IMR-90 (cell line): Measurements from ENCODE around the gene PTCH1. TPM values are rescaled to one million over a fixed set of nuclear protein-coding genes. Genes with fewer than 3 reads are reported as not detected.

Experiments
- ATAC-seq: fragments of 200-7000 bp; cut with Tn5 transposase; 2 replicates; pipeline ENCODE4 v1.9.1; 2020; ENCODE audit warnings: low read depth, mild to moderate bottlenecking, moderate library complexity
- BruUV-seq: library from RNA; stranded (reverse); fragments of 400-500 nt; replicated peaks from 2 replicates; lab custom pipeline; 2021; lab: Mats Ljungman, UMichigan
- CTCF ChIA-PET: fragments of 300-600 bp; formaldehyde crosslinking; extraction: SDS; loops from one replicate; lab custom pipeline; 2021; ENCODE audit warnings: antibody characterized with exemption; lab: Yijun Ruan, JAX
- POLR2A ChIA-PET: fragments of 300-600 bp; sonication (Branson Sonifier 250); formaldehyde crosslinking; loops from one replicate; lab custom pipeline; 2022; ENCODE audit warnings: antibody characterized with exemption; ENCODE audit not compliant: unreplicated experiment; lab: Charles Lee
- DNase-seq: peaks from one replicate; pipeline ENCODE4 v3.0.0; 2013
- H2AFZ ChIP-seq: replicated peaks from 2 replicates; pipeline ENCODE3; 2013; ENCODE audit warnings: low read length, mild to moderate bottlenecking; ENCODE audit not compliant: poor library complexity
- H2AK5ac ChIP-seq: 2 replicates; pipeline ENCODE4 v1.6.1; 2013; ENCODE audit warnings: low read depth, low read length, inconsistent platforms
- H2AK9ac ChIP-seq: replicated peaks from 2 replicates; pipeline ENCODE3; 2013; ENCODE audit warnings: mild to moderate bottlenecking, low read depth, low read length, moderate library complexity; ENCODE audit not compliant: poor library complexity
- H2BK120ac ChIP-seq: 2 replicates; pipeline ENCODE4 v1.6.1; 2013; ENCODE audit warnings: low read depth, low read length, inconsistent platforms
- H2BK15ac ChIP-seq: 3 replicates; pipeline ENCODE4 v1.6.1; 2013; ENCODE audit warnings: low read depth, low read length, inconsistent platforms
- H2BK20ac ChIP-seq: 2 replicates; pipeline ENCODE4 v1.6.1; 2013; ENCODE audit warnings: low read depth, mild to moderate bottlenecking, inconsistent platforms, low read length, moderate library complexity
- H2BK5ac ChIP-seq: 2 replicates; pipeline ENCODE4 v1.6.1; 2013; ENCODE audit warnings: mild to moderate bottlenecking, low read depth, low read length, inconsistent platforms; ENCODE audit not compliant: poor library complexity, severe bottlenecking
- H3K14ac ChIP-seq: replicated peaks from 2 replicates; pipeline ENCODE4 v1.6.1; 2013; ENCODE audit warnings: low read depth, low read length, inconsistent platforms
- H3K18ac ChIP-seq: 2 replicates; pipeline ENCODE4 v1.6.1; 2013; ENCODE audit warnings: low read depth, low read length, control low read depth
- H3K23ac ChIP-seq: 2 replicates; pipeline ENCODE4 v1.6.1; 2013; ENCODE audit warnings: low read depth, low read length, inconsistent platforms
- H3K27ac ChIP-seq: 2 replicates; pipeline ENCODE4 v1.5.1; 2013; ENCODE audit warnings: mild to moderate bottlenecking, control low read depth, low read length; ENCODE audit not compliant: insufficient read depth
- H3K27me3 ChIP-seq: 2 replicates; pipeline ENCODE4 v1.6.1; 2013; ENCODE audit warnings: low read length; ENCODE audit not compliant: control insufficient read depth, insufficient read depth
- H3K36me3 ChIP-seq: 2 replicates; pipeline ENCODE4 v1.6.1; 2013; ENCODE audit warnings: low read length, mixed read lengths; ENCODE audit not compliant: control insufficient read depth, insufficient read depth
- H3K4ac ChIP-seq: 2 replicates; pipeline ENCODE4 v1.6.1; 2013; ENCODE audit warnings: low read depth, low read length, inconsistent platforms
- H3K4me1 ChIP-seq: 2 replicates; pipeline ENCODE4 v1.6.1; 2013; ENCODE audit warnings: low read length, mixed read lengths; ENCODE audit not compliant: control insufficient read depth, insufficient read depth
- H3K4me2 ChIP-seq: 2 replicates; pipeline ENCODE4 v1.6.1; 2013; ENCODE audit warnings: low read depth, mild to moderate bottlenecking, control low read depth, low read length, moderate library complexity
- H3K4me3 ChIP-seq: 2 replicates; pipeline ENCODE4 v1.5.1; 2013; ENCODE audit warnings: low read depth, mild to moderate bottlenecking, control low read depth, low read length, moderate library complexity; ENCODE audit not compliant: insufficient read depth
- H3K56ac ChIP-seq: 2 replicates; pipeline ENCODE4 v1.6.1; 2013; ENCODE audit warnings: low read length, inconsistent platforms; ENCODE audit not compliant: insufficient read depth; ENCODE audit errors: extremely low read depth
- H3K79me1 ChIP-seq, 2 experiments: 2 replicates each; pipeline ENCODE4 v1.6.1; 2013; ENCODE audit warnings: low read length in 2 of 2, inconsistent platforms in 1 of 2, low read depth in 1 of 2
- H3K9ac ChIP-seq: 2 replicates; pipeline ENCODE4 v1.6.1; 2013; ENCODE audit warnings: low read depth, low read length, control low read depth
- H3K9me1 ChIP-seq: 2 replicates; pipeline ENCODE4 v1.6.1; 2013; ENCODE audit warnings: low read length, inconsistent platforms; ENCODE audit not compliant: insufficient read depth
- H3K9me3 ChIP-seq: 2 replicates; pipeline ENCODE4 v1.6.1; 2013; ENCODE audit warnings: low read length; ENCODE audit not compliant: control insufficient read depth, insufficient read depth
- H4K20me1 ChIP-seq: 2 replicates; pipeline ENCODE4 v1.6.1; 2013; ENCODE audit warnings: low read length, inconsistent platforms; ENCODE audit not compliant: insufficient read depth
- H4K5ac ChIP-seq: 2 replicates; pipeline ENCODE4 v1.6.1; 2013; ENCODE audit warnings: mild to moderate bottlenecking, low read depth, low read length, control low read depth
- H4K8ac ChIP-seq, 2 experiments: 2 replicates each; pipeline ENCODE4 v1.6.1; 2013; ENCODE audit warnings: low read depth in 2 of 2, low read length in 2 of 2, control low read depth in 1 of 2, inconsistent platforms in 1 of 2
- H4K91ac ChIP-seq: 2 replicates; pipeline ENCODE4 v1.6.1; 2013; ENCODE audit warnings: low read depth, low read length, inconsistent platforms; ENCODE audit not compliant: insufficient read depth
- BHLHE40 ChIP-seq: fragments of 150-350 bp; IDR thresholded peaks from 2 replicates; pipeline ENCODE4 v1.6.1; 2016; ENCODE audit warnings: mild to moderate bottlenecking, low read depth, low read length
- MAFK ChIP-seq: IDR thresholded peaks from 2 replicates; pipeline ENCODE4 v1.6.1; 2012; ENCODE audit warnings: low read depth, low read length, improper control_type of control experiment
- MAZ ChIP-seq: IDR thresholded peaks from 2 replicates; pipeline ENCODE4 v1.6.1; 2012; ENCODE audit warnings: low read depth, mild to moderate bottlenecking, low read length, improper control_type of control experiment, moderate library complexity, borderline replicate concordance
- POLR2A ChIP-seq: IDR thresholded peaks from 2 replicates; pipeline ENCODE4 v1.6.1; 2012; ENCODE audit warnings: mild to moderate bottlenecking, low read depth, low read length
- RAD21 ChIP-seq: IDR thresholded peaks from 2 replicates; pipeline ENCODE4 v1.6.1; 2012; ENCODE audit warnings: low read length, improper control_type of control experiment
- WGBS, 2 experiments: methylation state at CpG; one replicate each; pipeline versions ENCODE4 v1.1.5 to v1.1.7; 2013; ENCODE audit warnings: missing lambda C conversion rate in 2 of 2; ENCODE audit not compliant: insufficient read length in 1 of 2; ENCODE audit errors: extremely low coverage in 2 of 2; 5-methylcytosine and 5-hydroxymethylcytosine counted together
- dilution Hi-C: fragments of 300-500 bp; cut with HindIII; formaldehyde crosslinking; loops from one replicate; pipeline ENCODE4 v1.14.3; 2018; ENCODE audit warnings: low sequenced_read_pairs; ENCODE audit not compliant: unreplicated experiment
- in situ Hi-C: fragments of 300-500 bp; cut with MboI; formaldehyde crosslinking; loops from 3 replicates; pipeline ENCODE4 v1.14.3; 2019; ENCODE audit warnings: low sequenced_read_pairs, inconsistent platforms, mixed read lengths
- intact Hi-C: fragments of 100-400 bp; cut with micrococcal nuclease; formaldehyde crosslinking; loops from 2 replicates; pipeline ENCODE4 v1.10.0; 2022
- polyA plus RNA-seq, 3 experiments: library from polyadenylated mRNA; depleted of rRNA; stranded (reverse); fragments of >200 nt; gene quantifications; 2 replicates each; pipeline ENCODE4 v1.2.3, GENCODE V29; 2012; ENCODE audit warnings: low replicate concordance in 1 of 3
- total RNA-seq: library from RNA; depleted of rRNA; stranded (reverse); fragments of >200 nt; gene quantifications from 2 replicates; pipeline ENCODE4 v1.2.3, GENCODE V29; 2012
- TF ChIP-seq, protein P1 (sequence below): fragments of 150-350 bp; IDR thresholded peaks from 2 replicates; pipeline ENCODE4 v1.6.1; 2017; ENCODE audit warnings: mild to moderate bottlenecking, antibody characterized with exemption, low read length, low read depth

The PTCH1 gene
- total and polyA plus RNA-seq, 2 of the 4 experiments (the other 2 are of a cell fraction), result 4.1 to 5.0 TPM

DNA sequence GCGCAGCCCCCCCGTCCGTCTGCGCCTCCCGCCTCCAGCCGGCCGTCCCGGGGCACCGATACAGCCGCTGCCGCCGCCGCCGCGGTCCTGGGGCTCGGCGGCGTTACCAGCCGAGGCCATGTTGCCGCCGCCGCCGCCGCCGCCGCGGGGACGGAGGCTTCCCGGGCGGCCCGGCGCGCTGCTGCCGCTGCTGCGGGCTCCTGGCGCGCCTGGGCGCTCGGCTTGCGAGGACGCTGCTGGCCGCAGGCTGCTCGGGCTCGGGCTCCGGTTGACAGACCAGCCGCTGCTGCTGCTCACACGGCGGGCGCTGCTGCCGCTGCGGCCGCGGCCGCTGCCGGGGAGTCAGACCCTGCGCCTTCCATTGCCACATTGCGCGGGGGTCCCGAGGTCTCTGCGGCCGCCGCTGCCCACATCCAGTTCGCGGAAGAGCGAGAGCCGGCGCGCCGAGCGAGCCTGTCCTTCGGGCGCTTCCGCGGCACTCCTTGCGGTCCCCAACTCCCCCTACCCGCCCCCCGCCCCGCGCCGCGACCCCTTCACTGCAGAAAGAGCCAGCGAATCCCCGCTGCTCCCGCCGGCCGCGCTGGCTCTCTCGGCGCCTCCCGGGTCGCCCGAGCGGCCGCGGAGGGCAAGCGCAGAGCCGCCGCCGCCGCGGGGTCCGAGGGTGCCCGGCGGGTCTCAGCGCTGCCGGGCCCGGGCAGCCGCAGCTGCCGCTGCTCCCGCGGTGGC, 8.4 kb downstream of the PTCH1 start:
- Histone ChIP-seq H3K36me3 (no peaks in the 10 kb centered on the region), H4K8ac (no peak overlapping the region), H3K27ac (peak overlapping the region; percentile 88), H3K4me1 (peaks cover 9% of the 10 kb centered on the region), H4K91ac (no peak overlapping the region), H3K4ac (no peak overlapping the region), H3K23ac (no peak overlapping the region), H3K9me1 (no peaks in the 10 kb centered on the region; the same call in 1 of the 2 replicates), H3K9ac (peak overlapping the region; percentile 98), H3K27me3 (no peaks in the 10 kb centered on the region), H2BK15ac (no peak overlapping the region), H2BK5ac (peak overlapping the region; percentile 87), H4K20me1 (peaks cover 13% of the 10 kb centered on the region), H2BK20ac (no peak overlapping the region), H3K56ac (no peak overlapping the region), H3K4me3 (peak overlapping the region; percentile 84), H3K9me3 (no peaks in the 10 kb centered on the region), H3K18ac (no peak overlapping the region; the same call in 1 of the 2 replicates), H2AK5ac (no peak overlapping the region), H2AFZ (peak overlapping the region; percentile 93), H3K79me1 (peaks cover 6 to 41% of the 10 kb centered on the region in 2 experiments; a peak in 3 of 4 replicates), H4K5ac (no peak overlapping the region), H2AK9ac (peak overlapping the region; percentile 55), H3K4me2 (peak overlapping the region; percentile 91), H2BK120ac (no peak overlapping the region), H3K14ac (no peak overlapping the region)
- 1% methylated on average over 51 of the region's 111 CpGs; no CpG with 5 or more reads in 1 of the 2 experiments for WGBS, 2 experiments
- ChIA-PET CTCF (no interaction called here), POLR2A (no interaction called here)
- dilution Hi-C loops, result no loop called here
- ATAC-seq, result no peak
- in situ Hi-C loops, result no loop called here
- no peak for TF ChIP-seq MAFK
- no peak for TF ChIP-seq RAD21
- TF ChIP-seq, protein P1, sequence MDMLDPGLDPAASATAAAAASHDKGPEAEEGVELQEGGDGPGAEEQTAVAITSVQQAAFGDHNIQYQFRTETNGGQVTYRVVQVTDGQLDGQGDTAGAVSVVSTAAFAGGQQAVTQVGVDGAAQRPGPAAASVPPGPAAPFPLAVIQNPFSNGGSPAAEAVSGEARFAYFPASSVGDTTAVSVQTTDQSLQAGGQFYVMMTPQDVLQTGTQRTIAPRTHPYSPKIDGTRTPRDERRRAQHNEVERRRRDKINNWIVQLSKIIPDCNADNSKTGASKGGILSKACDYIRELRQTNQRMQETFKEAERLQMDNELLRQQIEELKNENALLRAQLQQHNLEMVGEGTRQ, result no peak
- TF ChIP-seq MAZ, result no peak
- no peak for TF ChIP-seq POLR2A
- TF ChIP-seq BHLHE40, result no peak
- no peak for DNase-seq
- intact Hi-C loops, result loop anchor here (5.0 to 10.0 kb wide), 3 partner anchors 126 to 626 kb away; no protein-coding TSS in a partner anchor
- BruUV-seq, result no TSS peak
